Mucosa of descending colon (tissue), 3 donors: ENCODE measurements around the gene CACNA2D3. TPM values are rescaled to one million over a fixed set of nuclear protein-coding genes. Genes with fewer than 3 reads are reported as not detected.

Source experiments
- ATAC-seq: fragments of 200-7000 bp; cut with Tn5 transposase; one replicate; pipeline ENCODE4 v1.9.1; 2020; ENCODE audit warnings: mild to moderate bottlenecking, moderate library complexity
- DNase-seq, 3 donors: peaks; one replicate each; pipeline ENCODE4 v3.0.0-alpha.2; 2020
- H3K36me3 ChIP-seq: fragments of 200-600 bp; one replicate; pipeline ENCODE4 v1.8.0; 2021; ENCODE audit warnings: low read depth, mild to moderate bottlenecking
- H3K4me1 ChIP-seq: fragments of 200-600 bp; one replicate; pipeline ENCODE4 v1.8.0; 2021; ENCODE audit warnings: low read depth, mild to moderate bottlenecking
- H3K4me3 ChIP-seq: fragments of 200-600 bp; one replicate; pipeline ENCODE4 v1.8.0; 2021; ENCODE audit warnings: mild to moderate bottlenecking
- H3K9me3 ChIP-seq: fragments of 200-600 bp; one replicate; pipeline ENCODE4 v1.8.0; 2021; ENCODE audit warnings: mild to moderate bottlenecking
- intact Hi-C, 2 donors: fragments of 100-400 bp; cut with DNase I in 1 of 2; cut with micrococcal nuclease in 1 of 2; formaldehyde crosslinking; loops; one replicate each; pipeline versions ENCODE4 v1.11.0 to v1.11.1; 2022; cut with DNase I, micrococcal nuclease
- total RNA-seq, 3 donors: library from RNA; stranded (reverse); fragmentation: NEBNext Ultra II Directional in 2 of 3; extraction: Animal tissue kit (Norgen Biotek cat#: 25700) in 2 of 3; gene quantifications; one replicate each; pipeline versions ENCODE4 v1.2.1 to v1.2.4, GENCODE V29; 2021 to 2023
- TF ChIP-seq, protein P1 (sequence below): fragments of 200-600 bp; IDR thresholded peaks from one replicate; pipeline ENCODE4 v1.8.0; 2022; ENCODE audit warnings: antibody characterized with exemption, mild to moderate bottlenecking
- donor health status: DM: no; HTN: no; CAD: no; lungs with moderate emphysema.
- donor health status: DM: no; HTN: no; CAD: no.
- donor health status: DM: no; HTN: yes; CAD: no.

CACNA2D3 gene
- total RNA-seq, 3 donors from 2014 or later = 0.34 to 3.5 (median 0.55) TPM

DNA sequence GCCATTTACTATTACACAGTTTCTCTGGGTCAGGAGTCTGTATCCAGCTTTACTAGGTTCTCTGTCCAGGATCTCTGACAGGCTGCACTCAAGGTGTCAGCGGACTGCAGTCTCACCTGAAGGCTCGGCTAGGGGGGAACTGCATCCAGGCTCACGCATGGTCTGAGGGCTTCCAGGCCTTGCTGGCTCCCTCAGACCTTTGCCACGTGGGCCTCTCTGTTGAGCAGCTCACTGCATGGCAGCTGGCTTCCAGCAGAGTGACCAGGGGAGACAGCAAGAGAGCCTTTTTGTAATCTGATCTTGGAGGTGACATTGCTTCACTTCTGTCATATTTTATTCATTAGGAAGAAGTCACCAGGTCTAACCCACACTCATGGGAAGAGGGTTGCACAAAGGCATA is 152.3 kb downstream of the CACNA2D3 start:
- DNase-seq = no peak
- Histone ChIP-seq H3K4me3 (no peak overlapping the region), H3K36me3 (no peaks in the 10 kb centered on the region), H3K4me1 (no peaks in the 10 kb centered on the region), H3K9me3 (no peaks in the 10 kb centered on the region)
- no peak for ATAC-seq
- TF ChIP-seq, protein P1, sequence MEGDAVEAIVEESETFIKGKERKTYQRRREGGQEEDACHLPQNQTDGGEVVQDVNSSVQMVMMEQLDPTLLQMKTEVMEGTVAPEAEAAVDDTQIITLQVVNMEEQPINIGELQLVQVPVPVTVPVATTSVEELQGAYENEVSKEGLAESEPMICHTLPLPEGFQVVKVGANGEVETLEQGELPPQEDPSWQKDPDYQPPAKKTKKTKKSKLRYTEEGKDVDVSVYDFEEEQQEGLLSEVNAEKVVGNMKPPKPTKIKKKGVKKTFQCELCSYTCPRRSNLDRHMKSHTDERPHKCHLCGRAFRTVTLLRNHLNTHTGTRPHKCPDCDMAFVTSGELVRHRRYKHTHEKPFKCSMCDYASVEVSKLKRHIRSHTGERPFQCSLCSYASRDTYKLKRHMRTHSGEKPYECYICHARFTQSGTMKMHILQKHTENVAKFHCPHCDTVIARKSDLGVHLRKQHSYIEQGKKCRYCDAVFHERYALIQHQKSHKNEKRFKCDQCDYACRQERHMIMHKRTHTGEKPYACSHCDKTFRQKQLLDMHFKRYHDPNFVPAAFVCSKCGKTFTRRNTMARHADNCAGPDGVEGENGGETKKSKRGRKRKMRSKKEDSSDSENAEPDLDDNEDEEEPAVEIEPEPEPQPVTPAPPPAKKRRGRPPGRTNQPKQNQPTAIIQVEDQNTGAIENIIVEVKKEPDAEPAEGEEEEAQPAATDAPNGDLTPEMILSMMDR = no peak
- intact Hi-C loops = no loop called here

DNA sequence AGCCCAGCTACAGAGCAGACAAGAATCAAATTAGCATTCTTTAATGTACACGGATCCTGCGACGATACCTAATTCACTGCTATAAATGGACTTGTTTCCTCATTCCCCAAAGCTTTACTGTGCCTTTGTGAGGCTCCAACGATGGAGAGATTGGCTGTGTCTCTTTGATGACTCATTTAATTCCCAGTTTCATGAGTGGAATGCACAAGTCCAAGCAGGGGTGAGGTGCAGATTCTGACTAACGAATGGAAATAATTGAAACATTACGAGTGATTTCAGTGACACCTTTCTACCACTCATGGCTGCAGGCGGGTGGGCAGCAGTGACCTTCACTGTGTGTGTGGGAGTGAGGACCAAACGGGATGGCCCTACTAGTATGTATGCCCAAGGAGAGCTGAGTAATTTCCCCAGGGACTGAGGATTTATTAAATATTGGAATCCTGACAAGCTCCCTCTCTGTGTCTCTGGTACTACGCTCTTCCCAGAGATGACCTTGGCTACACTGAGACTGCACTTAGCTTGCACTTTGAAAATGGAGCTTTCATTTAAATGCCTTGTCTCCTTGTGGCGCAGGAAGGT is 156.7 kb downstream of the CACNA2D3 start:
- Histone ChIP-seq H3K4me1 (no peaks in the 10 kb centered on the region), H3K36me3 (no peaks in the 10 kb centered on the region), H3K9me3 (no peaks in the 10 kb centered on the region), H3K4me3 (no peak overlapping the region)
- TF ChIP-seq, protein P1 = no peak
- intact Hi-C loops = no loop called here
- DNase-seq (no peak), ATAC-seq (no peak)

DNA sequence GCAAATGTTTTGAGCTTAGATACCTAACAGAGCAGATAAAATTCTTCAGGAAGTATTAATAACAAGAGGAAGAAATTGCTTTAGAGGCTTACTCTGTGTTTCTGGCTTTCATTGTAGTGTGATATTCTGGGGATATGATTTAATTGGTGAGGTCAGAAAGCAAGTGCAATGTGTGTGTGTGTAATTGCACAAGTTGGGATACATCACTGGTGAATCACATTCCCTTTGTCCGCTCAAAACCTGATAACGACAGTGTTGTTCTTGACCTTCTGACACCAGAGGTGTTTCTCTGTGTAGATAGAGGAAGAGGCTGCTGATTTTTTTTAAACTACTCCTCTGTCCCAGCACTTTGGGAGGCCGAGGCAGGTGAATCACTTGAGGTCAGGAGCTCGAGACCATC is 161.1 kb downstream of the CACNA2D3 start:
- DNase-seq (no peak), ATAC-seq (no peak)
- Histone ChIP-seq H3K4me1 (no peaks in the 10 kb centered on the region), H3K9me3 (no peaks in the 10 kb centered on the region), H3K4me3 (no peak overlapping the region), H3K36me3 (no peaks in the 10 kb centered on the region)
- intact Hi-C loops = no loop called here
- TF ChIP-seq, protein P1 = no peak

DNA sequence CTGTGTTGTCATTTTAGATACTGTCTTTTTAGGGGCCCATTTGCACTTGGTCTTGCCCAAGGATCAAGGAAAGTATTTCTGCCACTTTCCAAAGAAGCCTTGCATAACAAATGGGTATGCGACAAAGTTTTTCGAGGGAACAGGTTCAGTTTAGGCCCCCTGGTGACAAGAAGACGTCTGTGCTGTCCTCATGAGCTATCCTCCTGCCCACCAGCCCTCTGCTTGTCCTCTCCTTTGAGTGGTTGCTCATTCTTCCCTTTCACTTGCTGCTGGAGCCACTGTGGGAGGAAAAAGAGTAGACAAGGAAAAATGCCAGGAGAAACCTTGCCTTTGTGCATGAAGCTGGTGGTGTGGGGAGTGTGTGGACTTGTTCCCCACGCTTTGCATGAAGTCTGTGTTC is 171.9 kb downstream of the CACNA2D3 start:
- no peaks in the 10 kb centered on the region for H3K36me3 ChIP-seq

DNA sequence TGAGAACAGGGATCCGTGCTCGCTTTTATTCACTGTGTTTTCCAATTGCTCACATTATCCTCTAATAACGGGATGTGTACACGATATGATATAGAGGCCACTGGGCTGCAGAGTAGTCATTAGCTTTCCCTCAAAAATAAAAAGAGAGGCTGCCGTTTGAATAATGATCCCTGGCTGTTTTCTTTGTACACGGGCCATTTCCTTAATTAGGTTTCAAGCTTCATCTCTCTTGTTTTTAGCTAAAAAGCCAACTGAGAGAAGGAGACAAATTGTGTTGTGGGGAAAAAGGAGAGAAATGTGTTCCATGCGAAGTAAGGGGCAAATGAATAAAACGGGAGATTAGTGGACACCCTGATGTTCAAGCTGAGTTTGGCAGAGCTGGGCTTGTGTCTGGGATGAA is 174.2 kb downstream of the CACNA2D3 start:
- Histone ChIP-seq H3K36me3 (no peaks in the 10 kb centered on the region), H3K4me3 (no peak overlapping the region), H3K4me1 (no peaks in the 10 kb centered on the region), H3K9me3 (no peaks in the 10 kb centered on the region)
- TF ChIP-seq, protein P1 = no peak
- no peak for DNase-seq
- intact Hi-C loops = no loop called here
- ATAC-seq = no peak

More for the DNA sequence above, 171.9 kb downstream of the CACNA2D3 start:
- ATAC-seq (no peak), DNase-seq (no peak)
- no peaks in the 10 kb centered on the region for H3K9me3 ChIP-seq
- H3K4me3 ChIP-seq = no peak overlapping the region
- intact Hi-C loops = no loop called here
- TF ChIP-seq, protein P1 = no peak
- H3K4me1 ChIP-seq = no peaks in the 10 kb centered on the region
